Right kidney (tissue), 1 donor: ENCODE data around the gene NEUROD4.

Experiments used
- DNase-seq: peaks from one replicate; pipeline ENCODE4 v3.0.0-alpha.2; 2016

Gene NEUROD4

DNA sequence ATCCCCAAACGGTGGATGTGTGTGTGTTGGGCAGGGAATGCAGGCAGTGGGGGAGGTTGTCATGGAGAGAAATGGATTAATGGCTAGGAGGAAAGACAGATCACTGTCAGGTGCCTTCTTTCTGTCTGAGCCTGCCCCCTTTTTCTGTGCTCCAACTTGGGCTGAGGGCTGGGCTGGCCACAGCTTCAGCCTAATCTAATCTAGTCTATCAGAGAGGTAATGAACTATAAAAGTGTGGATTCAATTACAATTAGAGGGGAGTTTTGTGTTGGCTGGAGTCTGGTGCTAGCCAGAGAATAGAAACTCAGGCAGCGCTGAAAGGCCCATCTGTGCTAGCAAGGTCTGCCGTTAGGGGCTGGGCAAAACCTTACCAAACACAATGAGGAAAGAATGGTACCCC is 41.2 kb downstream of the NEUROD4 start:
- DNase-seq, result no peak

DNA sequence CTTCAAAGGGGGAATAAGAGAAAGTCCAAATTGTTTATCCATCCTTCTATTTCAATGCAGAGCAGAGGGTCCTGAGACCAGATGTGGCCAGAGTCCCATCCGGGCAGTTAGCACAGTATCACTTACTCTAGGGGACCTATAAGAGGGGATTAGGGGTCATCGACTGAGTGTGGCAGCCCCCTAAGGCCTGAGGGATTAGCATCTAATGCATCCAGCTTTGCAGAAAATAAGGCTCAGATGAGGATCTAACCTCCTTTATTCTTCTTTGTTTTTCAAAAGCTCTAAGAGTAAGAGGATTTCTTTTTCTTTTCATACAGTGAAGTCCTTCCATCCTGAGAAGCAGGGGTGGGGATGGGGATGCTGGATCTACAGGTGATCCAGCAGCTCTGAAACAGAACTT is 43.5 kb downstream of the NEUROD4 start:
- no peak for DNase-seq

DNA sequence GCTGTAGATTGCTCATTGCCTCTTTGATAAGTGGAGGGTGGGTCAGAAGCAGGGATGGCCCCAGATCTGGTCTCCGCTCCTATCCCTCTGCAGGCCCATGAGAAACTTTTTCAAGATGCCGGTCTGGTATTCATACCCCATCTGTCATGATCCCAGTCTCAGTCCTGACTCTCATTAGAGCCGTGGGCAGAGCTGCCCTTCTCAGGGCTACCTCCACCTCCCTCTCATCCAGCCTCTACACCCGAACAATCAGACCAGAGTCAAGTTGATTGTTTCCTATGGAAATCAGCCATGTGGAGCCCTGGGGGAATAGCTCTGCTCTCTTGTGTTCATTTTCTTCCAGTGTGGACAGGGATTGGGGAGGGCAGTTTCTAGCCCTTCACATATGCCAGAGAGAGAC is 45.8 kb downstream of the NEUROD4 start:
- DNase-seq, result no peak

GRCh38 chr12:55067701-55068100 is 47.9 kb downstream of the NEUROD4 start:
- DNase-seq, result no peak

DNA sequence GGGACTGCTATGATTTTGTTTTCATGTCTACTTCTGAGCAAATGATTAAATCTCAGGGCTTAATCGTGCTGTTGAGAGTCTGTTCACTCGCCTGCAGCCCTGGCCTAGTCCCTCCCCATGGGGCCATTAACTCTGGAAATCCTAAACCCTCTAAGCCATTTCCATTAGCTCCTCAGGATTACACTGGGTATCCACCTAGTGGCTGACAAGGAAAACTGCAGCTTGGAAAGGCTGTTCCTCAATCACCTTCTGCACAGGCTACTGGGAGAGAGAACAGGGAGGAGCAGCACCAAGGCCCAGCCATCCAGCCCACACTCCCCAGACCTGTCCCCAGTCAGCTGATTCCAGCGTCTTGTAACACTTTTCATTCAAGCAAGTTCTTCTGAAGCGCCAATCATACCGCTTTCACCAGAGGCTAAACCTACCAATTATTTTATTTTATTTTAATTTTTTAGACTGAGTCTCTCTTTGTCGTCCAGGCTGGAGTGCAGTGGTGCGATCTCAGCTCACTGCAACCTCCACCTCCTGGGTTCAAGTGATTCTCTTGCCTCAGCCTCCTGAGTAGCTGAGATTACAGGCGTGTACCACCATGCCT is 48.7 kb downstream of the NEUROD4 start:
- DNase-seq, result peak; percentile 17

GRCh38 chr12:55072083-55072482 is 52.3 kb downstream of the NEUROD4 start:
- DNase-seq, result no peak

GRCh38 chr12:55073043-55074022 is 53.6 kb downstream of the NEUROD4 start:
- DNase-seq, result no peak

DNA sequence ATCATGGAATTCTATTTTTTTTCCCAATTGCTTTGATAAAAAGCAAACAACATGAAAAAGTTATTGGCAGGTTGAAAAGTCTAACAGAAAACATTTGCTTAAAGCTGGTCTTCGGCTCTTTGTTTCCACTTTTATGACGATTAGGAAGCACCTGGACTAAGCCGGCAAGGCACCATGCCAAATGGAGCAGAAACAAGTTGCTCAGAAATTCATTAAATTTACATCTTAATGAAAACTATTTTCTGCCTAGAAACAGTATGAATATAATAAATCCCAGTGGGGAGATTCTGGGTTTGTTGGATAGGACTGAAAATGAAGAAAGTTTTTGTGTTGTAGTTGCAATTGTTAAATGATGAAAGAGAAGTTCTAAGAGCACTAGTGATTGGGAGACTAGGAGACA is 55.0 kb downstream of the NEUROD4 start:
- DNase-seq, result no peak
